Measurements from ENCODE around the gene SLC22A13.
"Not testable (repeated sequence)": the region's sequence is repeated elsewhere in the genome, so short reads cannot be mapped to it uniquely, and the experiment has no call there.

Gene SLC22A13, protein sequence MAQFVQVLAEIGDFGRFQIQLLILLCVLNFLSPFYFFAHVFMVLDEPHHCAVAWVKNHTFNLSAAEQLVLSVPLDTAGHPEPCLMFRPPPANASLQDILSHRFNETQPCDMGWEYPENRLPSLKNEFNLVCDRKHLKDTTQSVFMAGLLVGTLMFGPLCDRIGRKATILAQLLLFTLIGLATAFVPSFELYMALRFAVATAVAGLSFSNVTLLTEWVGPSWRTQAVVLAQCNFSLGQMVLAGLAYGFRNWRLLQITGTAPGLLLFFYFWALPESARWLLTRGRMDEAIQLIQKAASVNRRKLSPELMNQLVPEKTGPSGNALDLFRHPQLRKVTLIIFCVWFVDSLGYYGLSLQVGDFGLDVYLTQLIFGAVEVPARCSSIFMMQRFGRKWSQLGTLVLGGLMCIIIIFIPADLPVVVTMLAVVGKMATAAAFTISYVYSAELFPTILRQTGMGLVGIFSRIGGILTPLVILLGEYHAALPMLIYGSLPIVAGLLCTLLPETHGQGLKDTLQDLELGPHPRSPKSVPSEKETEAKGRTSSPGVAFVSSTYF

DNA sequence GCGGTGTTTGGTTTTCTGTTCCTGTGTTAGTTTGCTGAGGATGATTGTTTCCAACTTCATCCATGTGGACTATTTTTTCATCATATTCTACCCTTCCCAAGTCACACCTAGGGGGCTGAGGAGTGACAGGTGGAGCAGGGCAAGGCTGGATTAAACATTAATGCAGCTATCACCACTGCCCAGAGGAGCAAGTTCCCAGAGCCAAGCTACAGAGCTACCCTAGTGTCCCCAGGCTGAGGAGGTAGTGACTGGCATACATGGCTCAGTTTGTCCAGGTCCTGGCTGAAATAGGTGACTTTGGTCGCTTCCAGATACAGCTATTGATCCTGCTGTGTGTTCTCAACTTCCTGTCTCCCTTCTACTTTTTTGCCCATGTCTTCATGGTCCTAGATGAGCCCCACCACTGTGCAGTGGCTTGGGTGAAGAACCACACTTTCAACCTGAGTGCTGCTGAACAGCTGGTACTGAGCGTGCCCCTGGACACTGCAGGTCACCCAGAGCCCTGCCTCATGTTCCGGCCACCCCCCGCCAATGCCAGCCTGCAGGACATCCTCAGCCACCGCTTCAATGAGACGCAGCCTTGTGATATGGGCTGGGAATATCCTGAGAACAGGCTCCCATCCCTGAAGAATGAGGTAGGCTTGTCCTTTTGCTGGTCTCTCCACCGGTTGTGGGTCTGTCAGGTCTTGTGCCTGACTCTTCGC lies at the start of gene SLC22A13:
SLC22A13 (plus strand) TSS at position 209 of the 704 bp plus-strand sequence; CDS start at position 258, 49 bp downstream.
- DNase-seq (ENCODE audit: low read depth in 2 of 2, low spot score in 1 of 2): no peak

DNA sequence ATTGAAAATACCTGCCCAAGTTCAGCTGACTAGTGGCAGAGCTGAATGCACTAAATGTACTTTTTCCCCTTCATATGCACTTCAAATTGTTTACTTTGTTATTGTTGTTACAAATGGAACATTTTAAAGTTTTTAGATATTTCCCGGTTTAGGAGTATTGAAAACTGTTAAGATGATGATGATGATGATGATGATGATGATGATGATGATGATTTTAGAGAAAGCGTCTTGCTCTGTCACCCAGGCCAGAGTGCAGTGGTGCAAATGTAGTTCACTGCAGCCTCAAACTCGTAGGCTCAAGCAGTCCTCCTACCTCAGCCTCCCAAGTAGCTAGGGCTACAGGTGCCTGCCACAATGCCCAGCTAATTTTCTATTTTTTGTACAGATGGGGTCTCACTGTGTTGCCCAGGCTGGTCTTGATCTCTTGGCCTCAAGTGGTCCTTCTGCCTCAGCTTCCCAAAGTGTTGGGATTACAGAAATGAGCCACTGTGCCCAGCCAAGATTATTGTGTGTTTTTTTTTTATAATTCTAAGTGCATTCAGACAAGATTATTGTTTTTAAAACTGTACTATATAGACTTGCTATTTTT lies 45.9 kb upstream of the SLC22A13 start:
- DNase-seq (ENCODE audit: low read depth in 2 of 2, low spot score in 1 of 2): no peak

- no peak for DNase-seq (ENCODE audit: low read depth in 2 of 2, low spot score in 1 of 2)
Observed at GRCh38 chr3:38221005-38221404, 44.6 kb upstream of the SLC22A13 start.

DNA sequence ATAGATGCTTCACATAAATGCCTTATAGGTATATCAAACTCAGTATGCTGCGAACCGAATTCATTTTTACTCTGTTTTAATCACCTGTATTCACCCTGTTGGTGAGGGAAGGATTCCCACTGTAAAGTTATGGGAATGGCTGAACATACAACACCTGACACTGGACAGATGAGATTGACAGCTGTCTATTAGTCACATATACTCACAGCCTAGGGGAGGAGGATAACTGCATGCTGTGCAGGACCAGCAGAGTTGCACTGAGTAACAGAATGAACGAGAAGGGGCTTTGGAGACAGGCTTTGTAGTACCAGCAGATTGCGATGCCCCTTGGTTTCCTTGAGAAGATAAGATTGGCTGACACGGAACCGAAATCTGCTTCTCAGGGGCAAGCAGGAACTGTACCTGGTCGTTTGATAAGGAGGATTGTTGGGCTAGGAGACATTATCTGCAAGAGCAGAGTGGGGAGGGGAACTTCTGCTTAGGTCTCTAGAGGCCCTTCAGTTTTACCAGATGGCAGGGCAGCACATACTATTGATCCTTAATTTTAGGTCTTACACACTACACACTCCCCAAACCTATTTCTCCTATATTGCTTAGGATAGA lies 43.5 kb upstream of the SLC22A13 start:
- DNase-seq (ENCODE audit: low read depth in 2 of 2, low spot score in 1 of 2): no peak

GRCh38 chr3:38224357-38224756 lies 41.3 kb upstream of the SLC22A13 start:
- no peak for DNase-seq (ENCODE audit: low read depth in 2 of 2, low spot score in 1 of 2)

- no peak for DNase-seq (ENCODE audit: low read depth in 2 of 2, low spot score in 1 of 2)
Observed at GRCh38 chr3:38226273-38226672, 39.3 kb upstream of the SLC22A13 start.

DNA sequence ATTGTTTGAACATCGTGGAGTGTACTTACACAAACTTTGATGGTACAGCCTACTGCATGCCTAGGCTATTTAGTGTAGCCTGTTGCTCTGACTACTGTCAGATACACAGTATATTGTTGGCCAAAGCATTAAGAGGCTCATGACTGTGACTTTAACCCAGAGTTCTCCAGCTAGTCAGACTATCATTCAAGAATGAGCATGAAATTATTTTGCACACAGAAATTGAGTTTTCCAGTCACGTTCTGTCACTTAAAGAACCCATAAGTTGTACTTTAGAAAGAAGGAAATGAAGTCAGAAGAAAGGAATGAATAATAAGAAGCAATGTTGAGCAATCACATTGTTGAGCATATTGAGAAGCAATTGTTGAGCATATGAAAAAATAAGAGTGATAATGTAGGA lies 37.6 kb upstream of the SLC22A13 start:
- DNase-seq (ENCODE audit: low read depth in 2 of 2, low spot score in 1 of 2): no peak

GRCh38 chr3:38229036-38229435 lies 36.6 kb upstream of the SLC22A13 start:
- DNase-seq (ENCODE audit: low read depth in 2 of 2, low spot score in 1 of 2): no peak

DNA sequence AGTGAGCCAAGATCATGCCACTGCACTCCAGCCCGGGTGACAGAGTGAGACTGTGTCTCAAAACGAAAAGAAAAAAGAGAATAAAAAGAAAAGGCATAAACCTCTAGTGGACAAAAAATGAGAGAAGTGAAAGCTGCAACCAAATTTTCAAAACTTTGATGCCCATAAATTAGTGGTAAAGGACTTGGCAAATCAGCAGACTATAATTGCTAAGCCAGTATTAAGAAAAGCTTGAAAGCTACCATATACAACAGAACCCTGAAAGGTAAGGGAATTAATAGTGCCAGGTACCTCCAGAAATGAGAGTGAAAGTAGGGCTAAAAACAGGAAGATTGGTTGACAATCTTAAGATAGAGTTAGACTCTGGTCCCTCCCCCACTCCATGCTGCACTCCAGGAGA lies 32.9 kb upstream of the SLC22A13 start:
- DNase-seq (ENCODE audit: low read depth in 2 of 2, low spot score in 1 of 2): no peak

GRCh38 chr3:38235466-38235865 lies 30.1 kb upstream of the SLC22A13 start:
- DNase-seq (ENCODE audit: low read depth in 2 of 2, low spot score in 1 of 2): no peak

DNA sequence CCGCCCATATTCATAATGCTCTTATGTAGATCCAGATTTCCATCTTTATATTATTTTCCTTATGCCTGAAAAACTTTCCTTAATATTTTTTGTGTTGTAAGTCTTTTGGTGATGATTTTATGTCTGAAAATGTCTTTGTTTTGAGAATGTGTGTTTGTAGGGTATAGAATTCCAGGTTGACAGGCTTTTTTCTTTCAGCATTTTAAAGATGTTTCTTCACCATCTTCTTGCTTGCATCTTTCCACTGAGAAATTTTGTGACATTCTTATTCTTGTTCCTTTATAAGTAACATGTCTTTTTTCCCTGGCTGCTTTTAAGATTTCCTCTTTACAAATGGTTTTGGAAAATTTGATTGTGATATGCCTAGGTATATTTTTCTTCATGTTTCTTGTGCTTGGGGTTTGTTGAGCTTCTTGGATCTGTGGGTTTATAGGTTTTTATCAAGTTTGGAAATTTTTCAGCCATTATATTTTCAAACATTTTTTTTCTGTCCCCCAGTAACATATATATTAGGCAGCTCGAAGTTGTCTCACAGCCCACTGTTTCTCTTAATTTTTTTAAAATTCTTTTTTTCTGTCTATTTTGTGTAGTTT lies 27.1 kb upstream of the SLC22A13 start:
- no peak for DNase-seq (ENCODE audit: low read depth in 2 of 2, low spot score in 1 of 2)

DNA sequence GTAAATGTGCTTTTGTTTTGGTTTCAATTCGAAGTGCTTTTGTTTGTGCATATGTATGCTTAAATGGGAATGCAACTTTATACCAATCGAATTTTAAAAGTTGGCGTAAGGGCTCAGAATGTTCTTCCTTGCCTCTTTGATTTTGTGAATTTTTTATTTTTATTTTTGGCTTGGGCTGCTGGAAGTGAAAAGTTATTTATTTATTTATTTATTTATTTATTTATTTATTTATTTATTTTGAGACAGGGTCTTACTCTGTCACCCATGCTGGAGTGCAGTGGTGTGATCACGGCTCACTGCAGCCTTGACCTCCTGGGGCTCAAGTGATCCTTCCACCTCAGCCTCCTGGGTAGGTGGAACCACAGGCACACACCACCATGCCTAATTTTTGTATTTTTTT lies 22.8 kb upstream of the SLC22A13 start:
- not testable (repeated sequence) for DNase-seq (ENCODE audit: low read depth in 2 of 2, low spot score in 1 of 2)

DNA sequence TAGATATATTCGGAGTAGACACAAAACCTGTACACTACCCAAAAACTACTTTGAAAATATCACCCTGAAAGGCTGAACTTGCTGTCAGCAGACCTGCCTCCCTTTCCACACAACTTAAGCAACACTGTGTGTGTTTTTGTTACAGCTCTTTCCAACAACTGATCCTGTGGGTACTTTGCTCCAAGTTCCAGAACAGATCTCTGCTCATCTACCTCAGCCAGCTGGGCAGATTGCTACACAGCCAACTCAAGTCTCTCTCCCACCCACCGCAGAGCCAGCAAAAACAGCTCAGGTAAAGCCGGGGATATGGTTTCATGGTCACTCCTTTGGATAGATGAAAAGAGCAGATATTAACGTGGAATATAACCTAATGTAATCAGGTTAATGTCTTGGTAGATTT lies 19.7 kb upstream of the SLC22A13 start:
- DNase-seq (ENCODE audit: low read depth in 2 of 2, low spot score in 1 of 2): no peak

DNA sequence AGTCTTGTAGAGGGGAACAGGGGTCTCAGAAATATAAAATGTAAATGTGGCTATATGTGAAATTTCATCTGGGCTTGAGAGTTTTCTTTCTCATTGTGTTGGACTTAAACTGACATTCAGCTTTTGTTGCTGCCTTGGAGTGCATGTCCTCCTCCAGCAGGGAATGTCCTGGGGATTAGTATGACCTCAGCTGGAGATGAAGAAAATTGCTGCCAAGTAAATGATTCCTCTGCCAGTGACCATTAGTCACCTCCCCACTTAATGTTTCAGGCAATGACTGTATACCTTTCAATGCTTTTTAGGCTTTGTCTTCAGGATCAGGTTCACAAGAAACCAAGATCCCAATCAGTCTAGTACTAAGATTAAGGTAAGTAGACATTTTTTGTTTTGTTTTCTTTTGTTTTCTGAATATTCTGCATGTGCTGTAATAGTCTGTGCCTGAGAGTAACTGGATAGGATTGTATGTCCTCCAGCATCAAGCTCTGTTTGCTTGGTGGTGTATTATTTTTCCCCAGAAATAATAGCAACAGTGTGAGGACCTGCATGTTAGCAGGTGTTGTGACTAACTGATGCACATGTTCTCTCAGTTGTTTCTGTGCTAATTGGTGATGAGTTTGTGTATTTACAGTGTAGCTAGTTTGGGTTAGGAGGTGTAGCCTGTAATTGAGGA lies 18.1 kb upstream of the SLC22A13 start:
- no peak for DNase-seq (ENCODE audit: low read depth in 2 of 2, low spot score in 1 of 2)

- DNase-seq (ENCODE audit: low read depth in 2 of 2, low spot score in 1 of 2): no peak
Observed at GRCh38 chr3:38250198-38250597, 15.4 kb upstream of the SLC22A13 start.

- no peak for DNase-seq (ENCODE audit: low read depth in 2 of 2, low spot score in 1 of 2)
Observed at GRCh38 chr3:38251197-38251596, 14.4 kb upstream of the SLC22A13 start.

DNA sequence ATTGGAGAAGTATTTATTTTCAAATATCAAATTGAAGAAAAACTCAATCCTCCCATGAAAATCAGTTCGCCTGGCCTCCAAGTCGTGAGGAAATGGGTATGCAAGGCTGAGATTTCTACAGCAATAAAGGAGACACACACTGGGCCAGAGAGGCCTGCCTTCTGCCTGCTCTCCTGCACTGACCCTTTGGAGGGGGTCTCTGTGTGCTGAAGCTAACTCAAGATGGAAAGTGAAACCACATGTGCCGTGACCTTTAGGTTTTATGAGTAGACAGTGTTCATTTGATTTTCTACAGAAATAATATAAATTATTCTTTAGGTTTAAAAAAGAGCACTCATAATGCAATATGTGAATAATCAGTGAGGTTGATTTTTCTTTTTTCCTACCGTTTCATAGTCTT lies 11.9 kb upstream of the SLC22A13 start:
- DNase-seq (ENCODE audit: low read depth in 2 of 2, low spot score in 1 of 2): no peak

DNA sequence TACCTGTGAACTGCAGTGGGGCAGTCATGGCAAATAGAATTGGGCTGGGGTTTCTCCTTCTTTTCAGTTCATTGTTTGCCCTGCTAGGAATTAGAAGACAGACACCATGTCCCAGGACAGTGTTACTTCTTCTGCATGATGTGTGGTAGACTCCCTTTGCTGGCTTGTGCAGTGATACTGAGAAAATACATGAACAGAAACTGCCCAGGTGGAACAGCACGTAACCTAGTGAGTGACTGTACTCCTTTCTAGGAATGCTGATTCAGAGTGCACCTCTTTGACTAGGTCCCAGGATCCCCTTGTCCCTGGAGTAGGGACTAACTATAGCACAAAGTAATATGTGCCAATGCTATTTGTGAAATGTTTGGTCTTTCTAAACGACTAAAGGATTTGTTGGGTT lies 10.7 kb upstream of the SLC22A13 start:
- DNase-seq (ENCODE audit: low read depth in 2 of 2, low spot score in 1 of 2): no peak

DNA sequence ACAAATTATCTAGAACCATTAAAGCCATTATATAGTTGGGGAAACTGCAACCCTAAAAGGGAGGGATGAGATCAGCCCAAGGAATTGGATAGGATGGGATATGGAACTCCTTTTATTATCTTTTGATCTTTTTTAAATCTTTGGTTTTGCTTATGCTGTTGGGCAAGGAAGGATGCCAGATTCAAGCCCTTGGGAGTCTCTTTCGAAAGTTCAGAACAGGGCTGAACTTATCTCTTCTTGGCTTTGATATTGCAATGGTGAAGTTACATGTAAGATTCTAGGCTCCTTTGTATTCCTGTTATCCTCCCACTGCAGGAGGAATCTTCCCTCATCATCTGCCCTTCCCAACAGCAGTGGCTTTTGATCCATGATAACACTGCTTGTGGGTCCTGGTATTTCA lies 10.0 kb upstream of the SLC22A13 start:
- no peak for DNase-seq (ENCODE audit: low read depth in 2 of 2, low spot score in 1 of 2)

GRCh38 chr3:38257583-38257982 lies 8.0 kb upstream of the SLC22A13 start:
- no peak for DNase-seq (ENCODE audit: low read depth in 2 of 2, low spot score in 1 of 2)

DNA sequence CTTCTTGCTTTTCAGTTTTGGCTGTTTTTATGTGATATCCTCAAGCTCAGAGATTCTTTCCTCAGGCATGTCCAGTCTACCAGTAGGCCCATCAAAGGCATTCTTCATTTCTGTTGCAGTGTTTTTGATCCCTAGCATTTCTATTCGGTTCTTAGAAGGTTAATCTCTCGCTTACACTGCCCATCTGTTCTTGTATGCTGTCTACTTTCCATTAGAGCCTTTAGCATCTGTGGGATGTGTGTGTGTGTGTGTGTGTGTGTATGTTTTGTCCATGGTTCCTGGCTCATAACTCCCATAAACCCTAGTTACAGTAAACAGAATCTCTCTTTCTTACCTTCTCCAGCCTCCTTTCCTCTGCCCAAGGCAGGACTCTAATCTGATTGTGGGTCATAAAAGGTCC lies 5.1 kb upstream of the SLC22A13 start:
- DNase-seq (ENCODE audit: low read depth in 2 of 2, low spot score in 1 of 2): no peak
